Left ventricle myocardium inferior (tissue), 1 donor: ENCODE data around the gene LAT. TPM values are rescaled to one million over a fixed set of nuclear protein-coding genes. Genes with fewer than 3 reads are reported as not detected.

ENCODE experiments used
- DNase-seq: peaks from one replicate; pipeline ENCODE4 v3.0.0-alpha.2; 2020
- H3K27ac ChIP-seq: fragments of 200-600 bp; replicated peaks from 2 replicates; pipeline ENCODE4 v1.8.0; 2021
- H3K27me3 ChIP-seq: fragments of 200-600 bp; 2 replicates; pipeline ENCODE4 v1.8.0; 2021; ENCODE audit warnings: low read depth
- H3K36me3 ChIP-seq: fragments of 200-600 bp; 2 replicates; pipeline ENCODE4 v1.8.0; 2021
- H3K4me1 ChIP-seq: fragments of 200-600 bp; 2 replicates; pipeline ENCODE4 v1.8.0; 2021
- H3K4me3 ChIP-seq: fragments of 200-600 bp; 2 replicates; pipeline ENCODE4 v1.8.0; 2021; ENCODE audit warnings: mild to moderate bottlenecking, moderate library complexity
- H3K9me3 ChIP-seq: fragments of 200-600 bp; replicated peaks from 2 replicates; pipeline ENCODE4 v1.8.0; 2021
- intact Hi-C: fragments of 100-400 bp; cut with micrococcal nuclease; formaldehyde crosslinking; loops from one replicate; pipeline ENCODE4 v1.11.0; 2022
- total RNA-seq: library from RNA; stranded (reverse); fragmentation: NEBNext Ultra II Directional; extraction: Animal tissue kit (Norgen Biotek cat#: 25700); gene quantifications from one replicate; pipeline ENCODE4 v1.2.1, GENCODE V29; 2021
- TF ChIP-seq, protein P1 (sequence below): fragments of 200-600 bp; IDR thresholded peaks from 2 replicates; pipeline ENCODE4 v1.8.0; 2021; ENCODE audit warnings: antibody characterized with exemption, mild to moderate bottlenecking, borderline replicate concordance
- donor health status: DM: no; HTN: yes; CAD: no; lungs with severe emphysema.

LAT gene
- total RNA-seq, 1 donor from 2014 or later: 0.93 TPM

DNA sequence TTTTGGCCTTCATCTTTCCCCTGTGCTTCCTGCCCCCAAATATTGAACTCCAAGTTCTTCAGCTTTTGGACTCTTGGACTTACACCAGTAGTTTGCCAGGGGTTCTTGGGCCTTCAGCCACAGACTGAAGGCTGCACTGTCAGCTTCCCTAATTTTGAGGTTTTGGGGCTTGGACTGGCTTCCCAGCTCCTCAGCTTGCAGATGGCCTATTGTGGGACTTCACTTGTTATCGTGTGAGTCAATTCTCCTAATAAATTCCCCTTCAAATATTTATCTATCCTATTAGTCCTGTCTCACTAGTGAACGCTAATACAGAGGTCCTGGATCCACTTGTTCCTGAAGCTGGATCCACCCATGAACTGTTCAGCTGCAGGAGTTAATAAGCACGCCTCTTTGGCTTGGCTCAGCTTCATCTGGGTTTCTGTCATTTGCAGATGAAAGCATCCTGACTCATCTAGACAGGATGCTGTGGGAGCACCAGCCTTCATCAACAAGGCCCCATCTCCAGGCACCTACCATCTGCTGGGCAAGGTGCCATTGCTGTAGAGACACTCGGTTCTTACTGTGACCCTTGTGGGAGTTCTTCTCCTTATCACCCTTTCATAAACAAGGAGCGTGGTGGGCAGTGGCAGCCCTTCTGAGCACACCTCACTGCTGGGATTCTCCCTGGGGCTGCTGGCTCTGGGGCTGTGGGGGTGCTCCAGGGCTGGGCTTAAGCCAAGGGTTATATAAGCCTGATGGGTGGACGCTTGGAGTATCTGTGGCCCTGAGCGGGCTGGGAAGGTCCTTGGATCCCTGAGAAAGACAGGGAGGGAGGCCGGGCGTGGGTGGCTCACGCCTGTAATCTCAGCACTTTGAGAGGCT lies 23.1 kb downstream of the LAT start:
- Histone ChIP-seq H3K4me3 (no peak overlapping the region), H3K9me3 (no peaks in the 10 kb centered on the region), H3K4me1 (no peaks in the 10 kb centered on the region), H3K36me3 (no peaks in the 10 kb centered on the region), H3K27me3 (peaks cover 15% of the 10 kb centered on the region), H3K27ac (no peak overlapping the region)
- DNase-seq: no peak
- intact Hi-C loops: no loop called here
- TF ChIP-seq, protein P1, sequence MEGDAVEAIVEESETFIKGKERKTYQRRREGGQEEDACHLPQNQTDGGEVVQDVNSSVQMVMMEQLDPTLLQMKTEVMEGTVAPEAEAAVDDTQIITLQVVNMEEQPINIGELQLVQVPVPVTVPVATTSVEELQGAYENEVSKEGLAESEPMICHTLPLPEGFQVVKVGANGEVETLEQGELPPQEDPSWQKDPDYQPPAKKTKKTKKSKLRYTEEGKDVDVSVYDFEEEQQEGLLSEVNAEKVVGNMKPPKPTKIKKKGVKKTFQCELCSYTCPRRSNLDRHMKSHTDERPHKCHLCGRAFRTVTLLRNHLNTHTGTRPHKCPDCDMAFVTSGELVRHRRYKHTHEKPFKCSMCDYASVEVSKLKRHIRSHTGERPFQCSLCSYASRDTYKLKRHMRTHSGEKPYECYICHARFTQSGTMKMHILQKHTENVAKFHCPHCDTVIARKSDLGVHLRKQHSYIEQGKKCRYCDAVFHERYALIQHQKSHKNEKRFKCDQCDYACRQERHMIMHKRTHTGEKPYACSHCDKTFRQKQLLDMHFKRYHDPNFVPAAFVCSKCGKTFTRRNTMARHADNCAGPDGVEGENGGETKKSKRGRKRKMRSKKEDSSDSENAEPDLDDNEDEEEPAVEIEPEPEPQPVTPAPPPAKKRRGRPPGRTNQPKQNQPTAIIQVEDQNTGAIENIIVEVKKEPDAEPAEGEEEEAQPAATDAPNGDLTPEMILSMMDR: no peak

DNA sequence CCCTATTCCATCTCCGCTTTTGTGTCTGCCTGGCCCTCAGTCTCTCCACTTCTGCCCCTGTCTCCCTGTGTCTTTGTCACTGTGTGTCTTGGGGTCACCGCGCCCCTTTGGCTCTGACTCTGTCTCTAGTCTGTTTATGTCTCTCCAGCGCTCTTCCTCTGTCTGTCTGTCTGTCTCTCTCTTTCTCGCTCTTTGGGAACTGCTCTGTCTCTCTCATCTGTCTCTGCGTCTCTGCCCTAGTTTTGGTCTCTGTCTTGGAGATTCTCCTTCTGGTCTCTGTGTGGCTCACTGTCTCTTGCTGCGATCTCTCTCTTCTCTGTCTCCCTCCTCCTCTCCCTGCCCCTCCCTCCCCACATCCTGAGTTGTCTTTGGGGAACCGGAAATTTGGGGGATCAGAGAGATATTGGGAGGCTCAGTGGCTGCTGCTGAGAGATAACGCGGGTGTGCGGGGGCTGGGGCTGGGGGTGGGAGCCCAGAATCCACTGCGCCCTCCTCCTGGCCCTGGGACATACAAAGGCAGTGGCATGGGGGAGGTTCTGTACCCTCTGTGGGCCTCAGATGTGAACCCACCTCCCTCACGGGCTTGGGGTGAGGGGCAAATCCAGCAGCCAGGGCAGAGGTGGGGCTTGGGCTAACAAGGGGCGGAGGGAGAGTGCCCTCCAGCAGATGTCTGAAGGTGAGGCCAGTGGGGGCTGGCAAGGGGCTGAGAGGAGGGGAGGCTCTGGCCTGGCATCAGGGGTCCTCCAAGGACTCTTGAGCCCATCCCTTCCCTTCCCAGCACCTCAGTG lies 24.4 kb downstream of the LAT start:
- TF ChIP-seq, protein P1: no peak
- Histone ChIP-seq H3K27me3 (peaks cover 15% of the 10 kb centered on the region), H3K36me3 (no peaks in the 10 kb centered on the region), H3K9me3 (no peaks in the 10 kb centered on the region), H3K27ac (no peak overlapping the region), H3K4me3 (no peak overlapping the region), H3K4me1 (no peaks in the 10 kb centered on the region)
- no peak for DNase-seq
- intact Hi-C loops: no loop called here

DNA sequence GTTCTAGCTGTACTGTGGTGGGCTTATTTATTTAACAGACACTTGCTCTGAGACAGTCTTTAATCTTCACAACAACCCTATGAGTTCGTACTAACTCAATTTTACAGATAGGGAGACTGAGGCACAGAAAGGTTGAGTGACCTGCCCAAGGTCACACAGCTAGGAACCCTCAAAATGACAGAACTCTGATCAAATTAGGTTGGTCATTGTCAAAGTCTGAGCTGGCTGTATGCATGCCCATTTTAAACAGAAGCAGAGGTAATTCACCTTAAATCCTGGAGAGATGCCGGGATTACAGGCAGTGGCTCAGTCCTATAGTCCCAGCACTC lies 24.9 kb downstream of the LAT start:
- Histone ChIP-seq H3K4me3 (no peak overlapping the region), H3K9me3 (no peaks in the 10 kb centered on the region), H3K27ac (no peak overlapping the region), H3K36me3 (no peaks in the 10 kb centered on the region), H3K4me1 (no peaks in the 10 kb centered on the region), H3K27me3 (peaks cover 15% of the 10 kb centered on the region)
- DNase-seq: no peak
- intact Hi-C loops: no loop called here
- TF ChIP-seq, protein P1: no peak

DNA sequence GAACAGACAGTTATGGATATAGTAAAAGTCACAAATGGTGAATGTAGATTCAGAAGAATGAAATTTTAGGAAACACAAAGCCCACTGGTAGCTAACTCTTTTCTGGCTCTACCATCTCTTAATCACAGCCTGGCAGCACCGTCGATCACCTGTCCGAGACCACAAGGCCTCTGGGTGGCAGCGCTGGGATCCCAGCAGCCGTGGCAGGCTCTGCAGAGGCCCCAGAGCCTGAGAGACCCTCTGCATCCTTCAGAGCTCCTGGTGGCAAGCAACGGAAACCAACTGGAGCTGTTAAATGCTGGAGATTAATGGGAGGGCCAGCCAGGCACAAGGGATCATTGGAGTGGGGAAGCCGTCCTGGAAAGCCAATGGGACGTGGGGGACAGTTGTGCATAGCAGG lies 26.3 kb downstream of the LAT start:
- H3K4me1 ChIP-seq: no peaks in the 10 kb centered on the region
- H3K27ac ChIP-seq: no peak overlapping the region
- DNase-seq: no peak
- H3K4me3 ChIP-seq: no peak overlapping the region
- no peaks in the 10 kb centered on the region for H3K9me3 ChIP-seq
- H3K36me3 ChIP-seq: no peaks in the 10 kb centered on the region
- intact Hi-C loops: no loop called here
- peaks cover 15% of the 10 kb centered on the region for H3K27me3 ChIP-seq
- TF ChIP-seq, protein P1: no peak

DNA sequence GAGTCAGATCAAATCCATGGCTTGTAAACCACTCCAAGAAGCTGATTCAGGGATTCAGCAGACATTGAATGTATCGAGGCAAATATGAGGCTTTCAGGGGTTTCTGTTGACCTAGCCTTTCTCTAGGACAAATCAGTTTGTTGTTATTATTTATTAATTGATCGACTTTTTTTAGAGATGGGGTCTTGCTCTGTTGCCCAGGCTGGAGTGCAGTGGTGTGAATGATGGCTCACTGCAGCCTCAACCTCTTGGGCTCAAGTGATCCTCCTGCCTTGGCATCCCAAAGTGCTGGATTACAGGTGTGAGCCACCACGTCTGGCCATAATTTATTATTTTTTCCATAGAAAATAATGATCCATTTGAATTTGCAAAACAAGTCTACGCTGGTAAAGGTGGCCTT lies 27.0 kb downstream of the LAT start:
- DNase-seq: no peak
- H3K4me3 ChIP-seq: no peak overlapping the region
- H3K27me3 ChIP-seq: peaks cover 15% of the 10 kb centered on the region
- H3K9me3 ChIP-seq: no peaks in the 10 kb centered on the region
- TF ChIP-seq, protein P1: no peak
- no peak overlapping the region for H3K27ac ChIP-seq
- H3K4me1 ChIP-seq: no peaks in the 10 kb centered on the region
- intact Hi-C loops: no loop called here
- no peaks in the 10 kb centered on the region for H3K36me3 ChIP-seq
